Mesothelial cell of epicardium (in vitro differentiated cells): ENCODE results near the gene FBXL15. TPM values are rescaled to one million over a fixed set of nuclear protein-coding genes. Genes with fewer than 3 reads are reported as not detected.
"Not testable (repeated sequence)": the region's sequence is repeated elsewhere in the genome, so short reads cannot be mapped to it uniquely, and the experiment has no call there.

Source experiments
- DNase-seq, 2 experiments: peaks; one replicate each; pipeline ENCODE4 v3.0.0; 2021; ENCODE audit warnings: low spot score in 2 of 2; ENCODE audit not compliant: unreplicated experiment in 2 of 2
- H3K27ac Mint-ChIP-seq: 2 replicates; pipeline ENCODE4 v1.8.0; 2021; ENCODE audit warnings: mixed read lengths
- H3K27me3 Mint-ChIP-seq: 2 replicates; pipeline ENCODE4 v1.8.0; 2021; ENCODE audit warnings: low read depth, mixed read lengths
- H3K36me3 Mint-ChIP-seq: 2 replicates; pipeline ENCODE4 v1.8.0; 2021; ENCODE audit warnings: mixed read lengths
- H3K4me1 Mint-ChIP-seq: 2 replicates; pipeline ENCODE4 v1.8.0; 2021; ENCODE audit warnings: mixed read lengths
- H3K4me3 Mint-ChIP-seq: 2 replicates; pipeline ENCODE4 v1.8.0; 2021; ENCODE audit warnings: mild to moderate bottlenecking, moderate library complexity, mixed read lengths
- H3K9me3 Mint-ChIP-seq: 2 replicates; pipeline ENCODE4 v1.8.0; 2021; ENCODE audit warnings: mixed read lengths
- CTCF ChIP-seq: fragments of 200-600 bp; sonication (generic); IDR thresholded peaks from one replicate; pipeline ENCODE4 v1.5.0; 2021; ENCODE audit warnings: antibody characterized with exemption; ENCODE audit not compliant: unreplicated experiment
- total RNA-seq: library from RNA; stranded (reverse); gene quantifications from 3 replicates; pipeline ENCODE4 v1.2.1, GENCODE V29; 2021

The FBXL15 gene
- total RNA-seq, 1 donor from 2014 or later = 11.7 TPM

- Mint-ChIP-seq H3K27ac (no peak overlapping the region), H3K4me1 (peaks cover 17% of the 10 kb centered on the region), H3K4me3 (no peak overlapping the region), H3K27me3 (no peaks in the 10 kb centered on the region), H3K9me3 (no peaks in the 10 kb centered on the region), H3K36me3 (peaks cover 7% of the 10 kb centered on the region)
- no peak for TF ChIP-seq CTCF
- no peak for DNase-seq
These were observed 32.9 kb downstream of the FBXL15 start for GRCh38 chr10:102453502-102453901.

GRCh38 chr10:102454662-102455487 lies 34.2 kb downstream of the FBXL15 start:
- H3K27me3 Mint-ChIP-seq, H3K9me3 Mint-ChIP-seq, H3K27ac Mint-ChIP-seq, H3K4me3 Mint-ChIP-seq, H3K36me3 Mint-ChIP-seq, DNase-seq: not testable (repeated sequence)
- peaks cover 11% of the 10 kb centered on the region for H3K4me1 Mint-ChIP-seq

GRCh38 chr10:102455893-102456471 lies 35.3 kb downstream of the FBXL15 start:
- peaks cover 15% of the 10 kb centered on the region for H3K4me1 Mint-ChIP-seq
- TF ChIP-seq CTCF = no peak
- no peak overlapping the region for H3K4me3 Mint-ChIP-seq
- H3K27me3 Mint-ChIP-seq = no peaks in the 10 kb centered on the region
- H3K9me3 Mint-ChIP-seq = no peaks in the 10 kb centered on the region
- no peak overlapping the region for H3K27ac Mint-ChIP-seq
- peaks cover 7% of the 10 kb centered on the region for H3K36me3 Mint-ChIP-seq
- DNase-seq = no peak

GRCh38 chr10:102457591-102458150 lies 37.0 kb downstream of the FBXL15 start:
- H3K36me3 Mint-ChIP-seq = peaks cover 7% of the 10 kb centered on the region
- no peak for TF ChIP-seq CTCF
- peaks cover 25% of the 10 kb centered on the region for H3K4me1 Mint-ChIP-seq
- peaks cover 14% of the 10 kb centered on the region for H3K27me3 Mint-ChIP-seq
- no peak for DNase-seq
- H3K9me3 Mint-ChIP-seq = no peaks in the 10 kb centered on the region
- no peak overlapping the region for H3K27ac Mint-ChIP-seq
- no peak overlapping the region for H3K4me3 Mint-ChIP-seq

- DNase-seq = no peak
- Mint-ChIP-seq H3K27me3 (peaks cover 20% of the 10 kb centered on the region), H3K4me1 (peaks cover 30% of the 10 kb centered on the region), H3K4me3 (no peak overlapping the region), H3K27ac (no peak overlapping the region), H3K36me3 (peaks cover 2% of the 10 kb centered on the region), H3K9me3 (no peaks in the 10 kb centered on the region)
- no peak for TF ChIP-seq CTCF
These were observed 38.0 kb downstream of the FBXL15 start for GRCh38 chr10:102458656-102459055.

- Mint-ChIP-seq H3K27me3 (peaks cover 20% of the 10 kb centered on the region), H3K27ac (peak overlapping the region; percentile 68), H3K9me3 (no peaks in the 10 kb centered on the region), H3K36me3 (peaks cover 1% of the 10 kb centered on the region), H3K4me3 (peak overlapping the region; percentile 76), H3K4me1 (peaks cover 32% of the 10 kb centered on the region)
- no peak for DNase-seq
- no peak for TF ChIP-seq CTCF
These were observed 40.2 kb downstream of the FBXL15 start for GRCh38 chr10:102460836-102461186.
